Panc1 (cell line): ENCODE measurements around the gene MGRN1. TPM values are rescaled to one million over a fixed set of nuclear protein-coding genes. Genes with fewer than 3 reads are reported as not detected.

Source experiments
- ATAC-seq: fragments of 200-7000 bp; cut with Tn5 transposase; 2 replicates; pipeline ENCODE4 v1.9.1; 2020; ENCODE audit warnings: mild to moderate bottlenecking, moderate library complexity
- BruUV-seq: library from RNA; stranded (reverse); fragments of 400-500 nt; replicated peaks from 2 replicates; lab custom pipeline; 2021; lab: Mats Ljungman, UMichigan
- CTCF ChIA-PET: fragments of 300-600 bp; sonication (Branson Sonifier 250); formaldehyde crosslinking; loops from one replicate; lab custom pipeline; 2022; ENCODE audit warnings: antibody characterized with exemption; lab: Charles Lee
- POLR2A ChIA-PET: fragments of 300-600 bp; sonication (Branson Sonifier 250); formaldehyde crosslinking; loops from one replicate; lab custom pipeline; 2022; ENCODE audit warnings: antibody characterized with exemption; lab: Charles Lee
- DNase-seq: peaks from one replicate; pipeline ENCODE4 v3.0.0-alpha.2; 2010; ENCODE audit warnings: low read depth, low spot score
- H3K27ac ChIP-seq: 2 replicates; pipeline ENCODE4 v1.5.1; 2011; ENCODE audit warnings: mild to moderate bottlenecking, low read length, inconsistent platforms
- H3K27me3 ChIP-seq: fragments of 200-500 bp; sonication (Bioruptor generic); 2 replicates; pipeline ENCODE4 v1.6.0; 2014; ENCODE audit warnings: low read length, inconsistent platforms; ENCODE audit not compliant: control insufficient read depth, insufficient read depth
- H3K36me3 ChIP-seq: fragments of 200-500 bp; sonication (Bioruptor generic); 2 replicates; pipeline ENCODE4 v1.5.1; 2014; ENCODE audit warnings: inconsistent platforms, mild to moderate bottlenecking, low read length, moderate library complexity; ENCODE audit not compliant: control insufficient read depth, insufficient read depth
- H3K4me1 ChIP-seq: 2 replicates; pipeline ENCODE4 v1.5.1; 2011; ENCODE audit warnings: inconsistent platforms, mild to moderate bottlenecking, low read length, moderate library complexity; ENCODE audit not compliant: control insufficient read depth, insufficient read depth
- H3K4me3 ChIP-seq, 2 experiments: 2 replicates each; pipeline ENCODE4 v1.5.1; 2011 to 2012; ENCODE audit warnings: low read depth in 2 of 2, low read length in 2 of 2, mild to moderate bottlenecking in 2 of 2, inconsistent platforms in 1 of 2, moderate library complexity in 1 of 2
- H3K9me3 ChIP-seq: fragments of 200-500 bp; sonication (Bioruptor generic); 2 replicates; pipeline ENCODE4 v1.5.1; 2014; ENCODE audit warnings: low read depth, mild to moderate bottlenecking, inconsistent platforms, low read length, moderate library complexity; ENCODE audit not compliant: control insufficient read depth, insufficient read depth
- CTCF ChIP-seq: fragments of 450-650 bp; IDR thresholded peaks from 2 replicates; pipeline ENCODE4 v1.5.1; 2017; ENCODE audit warnings: mild to moderate bottlenecking
- POLR2AphosphoS5 ChIP-seq: IDR thresholded peaks from 2 replicates; pipeline ENCODE4 v1.6.1; 2012; ENCODE audit warnings: mild to moderate bottlenecking, low read depth, low read length, moderate library complexity
- REST ChIP-seq, 2 experiments: IDR thresholded peaks; 2 replicates each; pipeline ENCODE4 v1.6.1; 2011 to 2012; ENCODE audit warnings: low read depth in 2 of 2, control low read depth in 1 of 2, low read length in 1 of 2, mild to moderate bottlenecking in 1 of 2, moderate library complexity in 1 of 2; ENCODE audit not compliant: insufficient read depth in 1 of 2
- SIN3A ChIP-seq: IDR thresholded peaks from 2 replicates; pipeline ENCODE4 v1.6.1; 2012; ENCODE audit warnings: low read depth, mild to moderate bottlenecking, low read length, moderate library complexity, borderline replicate concordance; ENCODE audit not compliant: insufficient read depth
- TCF7L2 ChIP-seq: IDR thresholded peaks from 2 replicates; pipeline ENCODE4 v1.6.1; 2011; ENCODE audit warnings: mild to moderate bottlenecking, low read depth, low read length, inconsistent platforms
- in situ Hi-C: cut with HindIII; loops from 2 replicates; pipeline ENCODE4 v1.10.0; 2016; ENCODE audit warnings: low sequenced_read_pairs, low pct_unique_long_range_greater_than_20kb
- intact Hi-C: fragments of 100-400 bp; cut with micrococcal nuclease; formaldehyde crosslinking; loops from one replicate; pipeline ENCODE4 v1.10.0; 2022; ENCODE audit not compliant: unreplicated experiment
- total RNA-seq: library from RNA; stranded (reverse); gene quantifications from one replicate; pipeline ENCODE4 v1.2.1, GENCODE V29; 2021; ENCODE audit not compliant: unreplicated experiment

MGRN1 gene
- total RNA-seq, 1 experiment from 2014 or later: 59.7 TPM

DNA sequence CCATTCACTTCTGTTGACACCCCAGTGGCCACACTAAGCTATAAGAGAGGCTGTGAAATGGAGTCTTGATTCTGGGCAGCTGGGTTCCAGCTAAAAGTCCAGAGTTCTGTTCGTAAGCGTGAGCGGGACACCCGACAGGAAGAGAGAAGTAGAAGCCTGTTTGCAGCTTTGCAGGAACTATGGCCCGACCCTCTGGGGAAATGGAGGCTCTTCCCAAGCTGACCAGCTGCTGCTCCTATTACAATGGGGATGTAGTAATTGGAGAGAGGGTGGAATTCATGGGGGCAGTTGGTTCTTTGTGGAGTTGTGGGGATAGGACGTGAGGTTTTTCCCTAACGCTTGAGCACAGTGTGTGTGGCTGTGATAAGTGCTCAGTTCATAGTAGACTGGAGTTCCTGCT is 38.3 kb upstream of the MGRN1 start:
- H3K4me3 ChIP-seq: no peak overlapping the region
- no peaks in the 10 kb centered on the region; the same call in 1 of the 2 replicates for H3K9me3 ChIP-seq
- ChIA-PET POLR2A (interaction anchor here (0.6 kb wide), 1 partner anchor 186 kb away, joined by 3 read pairs; no protein-coding TSS in a partner anchor), CTCF (interaction anchor here (0.6 to 1.1 kb wide), 5 partner anchors 9 to 158 kb away, joined by 3 to 6 read pairs (median 4); no protein-coding TSS in a partner anchor)
- no peaks in the 10 kb centered on the region for H3K27me3 ChIP-seq
- intact Hi-C loops (loop anchor here (5.0 kb wide), 2 partner anchors 69 to 84 kb away; no protein-coding TSS in a partner anchor), in situ Hi-C loops (no loop called here)
- no peak for TF ChIP-seq TCF7L2
- no peak for TF ChIP-seq POLR2AphosphoS5
- TF ChIP-seq REST (IDR thresholded peaks at IDR 0.05; ENCODE audit: insufficient read depth in 1 of 2, low read depth in 2 of 2, low read length in 1 of 2): no peak
- H3K36me3 ChIP-seq: no peaks in the 10 kb centered on the region
- DNase-seq (no peak), ATAC-seq (no peak)
- no peaks in the 10 kb centered on the region for H3K4me1 ChIP-seq
- BruUV-seq: no TSS peak
- no peak overlapping the region for H3K27ac ChIP-seq

GRCh38 chr16:4588386-4588785 is 36.2 kb upstream of the MGRN1 start:
- H3K27ac ChIP-seq: no peak overlapping the region
- in situ Hi-C loops: no loop called here
- no peak for DNase-seq
- ATAC-seq: no peak
- H3K4me3 ChIP-seq: no peak overlapping the region
- no peaks in the 10 kb centered on the region for H3K36me3 ChIP-seq
- H3K9me3 ChIP-seq: no peaks in the 10 kb centered on the region; the same call in 1 of the 2 replicates
- ChIA-PET POLR2A (no interaction called here), CTCF (interaction anchor here (0.6 kb wide), 1 partner anchor 33 kb away, joined by 6 read pairs; no protein-coding TSS in a partner anchor)
- no peaks in the 10 kb centered on the region for H3K27me3 ChIP-seq
- no peaks in the 10 kb centered on the region for H3K4me1 ChIP-seq
- TF ChIP-seq SIN3A (no peak), POLR2AphosphoS5 (no peak), REST (IDR thresholded peaks at IDR 0.05; ENCODE audit: insufficient read depth in 1 of 2, low read depth in 2 of 2, low read length in 1 of 2) (no peak), TCF7L2 (no peak), CTCF (no peak)
- no TSS peak for BruUV-seq
- intact Hi-C loops: loop anchor here (5.0 kb wide), 2 partner anchors 71 to 86 kb away; no protein-coding TSS in a partner anchor
